HCT116 (cell line): ENCODE results near the gene CPNE4. TPM values are rescaled to one million over a fixed set of nuclear protein-coding genes. Genes with fewer than 3 reads are reported as not detected.

Experiments used
- ATAC-seq: fragments of 200-7000 bp; cut with Tn5 transposase; 2 replicates; pipeline ENCODE4 v1.9.1; 2020; ENCODE audit warnings: mild to moderate bottlenecking, moderate library complexity
- BruUV-seq: library from RNA; stranded (reverse); fragments of 400-500 nt; replicated peaks from 2 replicates; lab custom pipeline; 2021; lab: Mats Ljungman, UMichigan
- CTCF ChIA-PET: fragments of 300-600 bp; sonication (Branson Sonifier 250); formaldehyde crosslinking; loops from one replicate; lab custom pipeline; 2021; ENCODE audit warnings: antibody characterized with exemption; lab: Charles Lee
- POLR2A ChIA-PET: fragments of 300-600, 350-600 bp; sonication (Branson Sonifier 250); formaldehyde crosslinking; loops from one replicate; lab custom pipeline; 2021; ENCODE audit warnings: antibody characterized with exemption; lab: Charles Lee
- RAD21 ChIA-PET, 2 experiments: fragments of 300-600 bp; sonication (Branson Sonifier 250); formaldehyde crosslinking; loops; one replicate each; lab custom pipeline; 2023; ENCODE audit warnings: low total read pairs in 2 of 2; ENCODE audit not compliant: uncharacterized antibody in 2 of 2, unreplicated experiment in 2 of 2, low non-redundant PET in 1 of 2; lab: Charles Lee
- DNase-seq: peaks from one replicate; pipeline ENCODE4 v3.0.0-alpha.2; 2010; ENCODE audit warnings: low read depth, low spot score
- H2AFZ ChIP-seq: fragments of 200-600 bp; shearing (Covaris generic), sonication (generic); 2 replicates; pipeline ENCODE4 v1.6.1; 2017; ENCODE audit warnings: low read depth, mixed run types, mixed read lengths, antibody characterized with exemption, low read length; ENCODE audit not compliant: poor library complexity, severe bottlenecking
- H3K27ac ChIP-seq: 2 replicates; pipeline ENCODE4 v1.5.1; 2012; ENCODE audit warnings: low read depth, low read length
- H3K27me3 ChIP-seq: fragments of 200-600 bp; sonication (generic); 2 replicates; pipeline ENCODE4 v1.6.1; 2016; ENCODE audit warnings: mixed run types, low read length, mixed read lengths; ENCODE audit not compliant: insufficient read depth
- H3K36me3 ChIP-seq, 2 experiments: fragments of 200-500 bp in 1 of 2; fragments of 200-600 bp in 1 of 2; sonication (Bioruptor generic) in 1 of 2; sonication (generic) in 1 of 2; 2 replicates each; pipeline versions ENCODE4 v1.5.1 to v1.6.1; 2014 to 2016; ENCODE audit warnings: low read length in 2 of 2, inconsistent platforms in 1 of 2, mixed read lengths in 1 of 2, mixed run types in 1 of 2; ENCODE audit not compliant: insufficient read depth in 2 of 2, control insufficient read depth in 1 of 2
- H3K4me1 ChIP-seq, 2 experiments: fragments of 200-600 bp in 1 of 2; sonication (generic) in 1 of 2; 2 replicates each; pipeline versions ENCODE4 v1.5.1 to v1.6.1; 2012 to 2017; ENCODE audit warnings: low read length in 2 of 2, inconsistent platforms in 1 of 2, mild to moderate bottlenecking in 1 of 2, mixed read lengths in 1 of 2, mixed run types in 1 of 2, moderate library complexity in 1 of 2; ENCODE audit not compliant: insufficient read depth in 2 of 2, control insufficient read depth in 1 of 2
- H3K4me2 ChIP-seq: fragments of 200-600 bp; sonication (generic); 2 replicates; pipeline ENCODE4 v1.6.1; 2017; ENCODE audit warnings: mixed run types, low read length, mixed read lengths
- H3K4me3 ChIP-seq, 2 experiments: fragments of 200-600 bp in 1 of 2; sonication (generic) in 1 of 2; replicated peaks in 1 of 2; 2 replicates each; pipeline ENCODE4 v1.5.1; 2011 to 2016; ENCODE audit warnings: low read length in 2 of 2, control low read depth in 1 of 2, low read depth in 1 of 2, mild to moderate bottlenecking in 1 of 2, mixed read lengths in 1 of 2, mixed run types in 1 of 2
- H3K79me2 ChIP-seq: fragments of 200-600 bp; sonication (generic); 2 replicates; pipeline ENCODE4 v1.6.1; 2017; ENCODE audit warnings: mild to moderate bottlenecking, mixed run types, low read length, moderate library complexity, mixed read lengths; ENCODE audit not compliant: insufficient read depth
- H3K9ac ChIP-seq: fragments of 200-600 bp; sonication (generic); 2 replicates; pipeline ENCODE4 v1.6.1; 2016; ENCODE audit warnings: low read length, mixed read lengths
- H3K9me2 ChIP-seq: fragments of 200-600 bp; sonication (generic), shearing (Covaris generic); 2 replicates; pipeline ENCODE4 v1.6.1; 2017; ENCODE audit warnings: mixed run types, mild to moderate bottlenecking, moderate library complexity; ENCODE audit not compliant: insufficient read depth
- H3K9me3 ChIP-seq, 2 experiments: fragments of 200-500 bp in 1 of 2; fragments of 200-600 bp in 1 of 2; sonication (Bioruptor generic) in 1 of 2; sonication (generic) in 1 of 2; 2 replicates each; pipeline ENCODE4 v1.6.1; 2014 to 2017; ENCODE audit warnings: low read length in 2 of 2, mixed read lengths in 2 of 2, inconsistent platforms in 1 of 2, low read depth in 1 of 2, mild to moderate bottlenecking in 1 of 2, mixed run types in 1 of 2, moderate library complexity in 1 of 2; ENCODE audit not compliant: control insufficient read depth in 1 of 2, insufficient read depth in 1 of 2
- H4K20me1 ChIP-seq: fragments of 200-600 bp; sonication (generic), shearing (Covaris generic); 2 replicates; pipeline ENCODE4 v1.6.1; 2017; ENCODE audit warnings: mixed run types, mild to moderate bottlenecking, moderate library complexity; ENCODE audit not compliant: insufficient read depth
- CBX3 ChIP-seq: IDR thresholded peaks from 2 replicates; pipeline ENCODE4 v1.6.1; 2012; ENCODE audit warnings: low read depth
- CEBPB ChIP-seq: IDR thresholded peaks from 2 replicates; pipeline ENCODE4 v1.6.1; 2012; ENCODE audit warnings: low read depth
- EGR1 ChIP-seq: IDR thresholded peaks from 2 replicates; pipeline ENCODE4 v1.6.1; 2012; ENCODE audit warnings: low read depth
- ELF1 ChIP-seq: IDR thresholded peaks from 2 replicates; pipeline ENCODE4 v1.6.1; 2012; ENCODE audit warnings: low read depth, borderline replicate concordance
- EZH2 ChIP-seq: fragments of 200-600 bp; sonication (generic); IDR thresholded peaks from 2 replicates; pipeline ENCODE4 v1.6.1; 2017; ENCODE audit warnings: antibody characterized with exemption, mixed run types
- JUND ChIP-seq: IDR thresholded peaks from 2 replicates; pipeline ENCODE4 v1.6.1; 2012
- POLR2AphosphoS5 ChIP-seq: IDR thresholded peaks from 2 replicates; pipeline ENCODE4 v1.6.1; 2011; ENCODE audit warnings: mild to moderate bottlenecking, low read depth, low read length, moderate library complexity
- RAD21 ChIP-seq: IDR thresholded peaks from 2 replicates; pipeline ENCODE4 v1.6.1; 2012; ENCODE audit warnings: low read depth, mild to moderate bottlenecking
- SIN3A ChIP-seq: IDR thresholded peaks from 2 replicates; pipeline ENCODE4 v1.6.1; 2012; ENCODE audit warnings: low read depth
- SP1 ChIP-seq: IDR thresholded peaks from 2 replicates; pipeline ENCODE4 v1.6.1; 2012; ENCODE audit warnings: low read depth
- SRF ChIP-seq: IDR thresholded peaks from 2 replicates; pipeline ENCODE4 v1.6.1; 2012; ENCODE audit warnings: low read depth
- TCF7L2 ChIP-seq: IDR thresholded peaks from 2 replicates; pipeline ENCODE4 v1.7.0; 2011; ENCODE audit warnings: borderline replicate concordance, inconsistent platforms; ENCODE audit not compliant: insufficient read depth, insufficient read length; ENCODE audit errors: extremely low read depth
- YY1 ChIP-seq: IDR thresholded peaks from 2 replicates; pipeline ENCODE4 v1.6.1; 2011; ENCODE audit warnings: low read length, low read depth, moderate library complexity, mild to moderate bottlenecking; ENCODE audit not compliant: insufficient replicate concordance; ENCODE audit errors: extremely low read depth
- ZFX ChIP-seq: fragments of 450-650 bp; IDR thresholded peaks from 2 replicates; pipeline ENCODE4 v1.6.1; 2017
- ZNF274 ChIP-seq: fragments of 200-500 bp; sonication (Bioruptor generic); IDR thresholded peaks from 2 replicates; pipeline ENCODE4 v1.6.1; 2014; ENCODE audit warnings: mild to moderate bottlenecking, low read depth, low read length, inconsistent platforms
- intact Hi-C: fragments of 100-400 bp; cut with micrococcal nuclease; formaldehyde crosslinking; loops from 2 replicates; pipeline ENCODE4 v1.10.0; 2022
- total RNA-seq: library from RNA; stranded (reverse); gene quantifications from one replicate; pipeline ENCODE4 v1.2.1, GENCODE V29; 2021; ENCODE audit not compliant: unreplicated experiment
- TF ChIP-seq, protein P1 (sequence below): IDR thresholded peaks from 2 replicates; pipeline ENCODE4 v1.6.1; 2012
- TF ChIP-seq, protein P2 (sequence below): IDR thresholded peaks from 2 replicates; pipeline ENCODE4 v1.6.1; 2011; ENCODE audit warnings: mild to moderate bottlenecking, low read length, moderate library complexity; ENCODE audit not compliant: insufficient replicate concordance; ENCODE audit errors: extremely low read depth
- TF ChIP-seq, protein P3 (sequence below): IDR thresholded peaks from 2 replicates; pipeline ENCODE4 v1.6.1; 2012; ENCODE audit warnings: low read depth
- TF ChIP-seq, protein P4 (sequence below), 3 experiments: fragments of 200-600 bp in 1 of 3; sonication (generic) in 1 of 3; IDR thresholded peaks in 2 of 3; conservative IDR thresholded peaks in 1 of 3; 2 replicates each; pipeline ENCODE4 v1.5.1; 2012 to 2017; ENCODE audit warnings: low read depth in 2 of 3, low read length in 2 of 3, antibody characterized with exemption in 1 of 3, borderline replicate concordance in 1 of 3, control low read depth in 1 of 3, mild to moderate bottlenecking in 1 of 3, mixed read lengths in 1 of 3, mixed run types in 1 of 3, moderate library complexity in 1 of 3; ENCODE audit not compliant: insufficient read depth in 1 of 3
- TF ChIP-seq, protein P5 (sequence below): IDR thresholded peaks from 2 replicates; pipeline ENCODE4 v1.6.1; 2012

The CPNE4 gene
- total RNA-seq, 1 experiment from 2014 or later: not detected

DNA sequence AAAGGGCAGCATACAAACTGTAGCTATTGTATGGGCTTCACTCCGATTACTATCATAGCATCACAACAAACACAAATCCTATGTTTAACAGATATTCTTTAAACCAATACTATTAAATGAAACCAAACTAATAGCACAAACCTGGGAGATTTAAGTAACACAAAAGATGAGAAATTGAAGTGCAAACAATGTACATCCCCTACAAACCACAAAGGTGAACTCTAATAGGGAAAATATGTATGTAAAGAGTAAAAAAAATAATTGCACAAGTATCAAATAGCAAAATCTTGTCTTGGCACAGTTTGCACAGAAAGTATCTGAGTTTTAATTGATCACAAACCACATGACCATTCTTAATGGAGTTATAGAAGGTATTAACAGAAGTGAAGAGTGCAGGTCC is 138.5 kb downstream of the CPNE4 start:
- no TSS peak for BruUV-seq
- Histone ChIP-seq H3K27me3 (no peaks in the 10 kb centered on the region), H3K27ac (no peak overlapping the region), H3K79me2 (no peaks in the 10 kb centered on the region), H3K4me3 (no peak overlapping the region), H3K36me3 (no peaks in the 10 kb centered on the region), H3K4me2 (no peak overlapping the region), H3K9me2 (no peaks in the 10 kb centered on the region), H3K4me1 (no peaks in the 10 kb centered on the region), H2AFZ (no peak overlapping the region), H4K20me1 (no peaks in the 10 kb centered on the region), H3K9ac (no peak overlapping the region), H3K9me3 (no peaks in the 10 kb centered on the region)
- RAD21 ChIA-PET: no interaction called here
- POLR2A ChIA-PET: no interaction called here
- ATAC-seq: no peak
- no peak for DNase-seq
- intact Hi-C loops: no loop called here
- CTCF ChIA-PET: no interaction called here
- TF ChIP-seq TCF7L2 (no peak), CEBPB (no peak), ELF1 (no peak), ZFX (no peak), EZH2 (no peak), ZNF274 (no peak), CBX3 (no peak), SP1 (no peak), YY1 (no peak), RAD21 (no peak), EGR1 (no peak), SRF (no peak), JUND (no peak), SIN3A (no peak), POLR2AphosphoS5 (no peak)
- TF ChIP-seq, protein P1, sequence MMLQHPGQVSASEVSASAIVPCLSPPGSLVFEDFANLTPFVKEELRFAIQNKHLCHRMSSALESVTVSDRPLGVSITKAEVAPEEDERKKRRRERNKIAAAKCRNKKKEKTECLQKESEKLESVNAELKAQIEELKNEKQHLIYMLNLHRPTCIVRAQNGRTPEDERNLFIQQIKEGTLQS: no peak
- TF ChIP-seq, protein P2, sequence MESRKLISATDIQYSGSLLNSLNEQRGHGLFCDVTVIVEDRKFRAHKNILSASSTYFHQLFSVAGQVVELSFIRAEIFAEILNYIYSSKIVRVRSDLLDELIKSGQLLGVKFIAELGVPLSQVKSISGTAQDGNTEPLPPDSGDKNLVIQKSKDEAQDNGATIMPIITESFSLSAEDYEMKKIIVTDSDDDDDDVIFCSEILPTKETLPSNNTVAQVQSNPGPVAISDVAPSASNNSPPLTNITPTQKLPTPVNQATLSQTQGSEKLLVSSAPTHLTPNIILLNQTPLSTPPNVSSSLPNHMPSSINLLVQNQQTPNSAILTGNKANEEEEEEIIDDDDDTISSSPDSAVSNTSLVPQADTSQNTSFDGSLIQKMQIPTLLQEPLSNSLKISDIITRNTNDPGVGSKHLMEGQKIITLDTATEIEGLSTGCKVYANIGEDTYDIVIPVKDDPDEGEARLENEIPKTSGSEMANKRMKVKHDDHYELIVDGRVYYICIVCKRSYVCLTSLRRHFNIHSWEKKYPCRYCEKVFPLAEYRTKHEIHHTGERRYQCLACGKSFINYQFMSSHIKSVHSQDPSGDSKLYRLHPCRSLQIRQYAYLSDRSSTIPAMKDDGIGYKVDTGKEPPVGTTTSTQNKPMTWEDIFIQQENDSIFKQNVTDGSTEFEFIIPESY: no peak
- TF ChIP-seq, protein P3, sequence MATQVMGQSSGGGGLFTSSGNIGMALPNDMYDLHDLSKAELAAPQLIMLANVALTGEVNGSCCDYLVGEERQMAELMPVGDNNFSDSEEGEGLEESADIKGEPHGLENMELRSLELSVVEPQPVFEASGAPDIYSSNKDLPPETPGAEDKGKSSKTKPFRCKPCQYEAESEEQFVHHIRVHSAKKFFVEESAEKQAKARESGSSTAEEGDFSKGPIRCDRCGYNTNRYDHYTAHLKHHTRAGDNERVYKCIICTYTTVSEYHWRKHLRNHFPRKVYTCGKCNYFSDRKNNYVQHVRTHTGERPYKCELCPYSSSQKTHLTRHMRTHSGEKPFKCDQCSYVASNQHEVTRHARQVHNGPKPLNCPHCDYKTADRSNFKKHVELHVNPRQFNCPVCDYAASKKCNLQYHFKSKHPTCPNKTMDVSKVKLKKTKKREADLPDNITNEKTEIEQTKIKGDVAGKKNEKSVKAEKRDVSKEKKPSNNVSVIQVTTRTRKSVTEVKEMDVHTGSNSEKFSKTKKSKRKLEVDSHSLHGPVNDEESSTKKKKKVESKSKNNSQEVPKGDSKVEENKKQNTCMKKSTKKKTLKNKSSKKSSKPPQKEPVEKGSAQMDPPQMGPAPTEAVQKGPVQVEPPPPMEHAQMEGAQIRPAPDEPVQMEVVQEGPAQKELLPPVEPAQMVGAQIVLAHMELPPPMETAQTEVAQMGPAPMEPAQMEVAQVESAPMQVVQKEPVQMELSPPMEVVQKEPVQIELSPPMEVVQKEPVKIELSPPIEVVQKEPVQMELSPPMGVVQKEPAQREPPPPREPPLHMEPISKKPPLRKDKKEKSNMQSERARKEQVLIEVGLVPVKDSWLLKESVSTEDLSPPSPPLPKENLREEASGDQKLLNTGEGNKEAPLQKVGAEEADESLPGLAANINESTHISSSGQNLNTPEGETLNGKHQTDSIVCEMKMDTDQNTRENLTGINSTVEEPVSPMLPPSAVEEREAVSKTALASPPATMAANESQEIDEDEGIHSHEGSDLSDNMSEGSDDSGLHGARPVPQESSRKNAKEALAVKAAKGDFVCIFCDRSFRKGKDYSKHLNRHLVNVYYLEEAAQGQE: no peak
- TF ChIP-seq, protein P4, sequence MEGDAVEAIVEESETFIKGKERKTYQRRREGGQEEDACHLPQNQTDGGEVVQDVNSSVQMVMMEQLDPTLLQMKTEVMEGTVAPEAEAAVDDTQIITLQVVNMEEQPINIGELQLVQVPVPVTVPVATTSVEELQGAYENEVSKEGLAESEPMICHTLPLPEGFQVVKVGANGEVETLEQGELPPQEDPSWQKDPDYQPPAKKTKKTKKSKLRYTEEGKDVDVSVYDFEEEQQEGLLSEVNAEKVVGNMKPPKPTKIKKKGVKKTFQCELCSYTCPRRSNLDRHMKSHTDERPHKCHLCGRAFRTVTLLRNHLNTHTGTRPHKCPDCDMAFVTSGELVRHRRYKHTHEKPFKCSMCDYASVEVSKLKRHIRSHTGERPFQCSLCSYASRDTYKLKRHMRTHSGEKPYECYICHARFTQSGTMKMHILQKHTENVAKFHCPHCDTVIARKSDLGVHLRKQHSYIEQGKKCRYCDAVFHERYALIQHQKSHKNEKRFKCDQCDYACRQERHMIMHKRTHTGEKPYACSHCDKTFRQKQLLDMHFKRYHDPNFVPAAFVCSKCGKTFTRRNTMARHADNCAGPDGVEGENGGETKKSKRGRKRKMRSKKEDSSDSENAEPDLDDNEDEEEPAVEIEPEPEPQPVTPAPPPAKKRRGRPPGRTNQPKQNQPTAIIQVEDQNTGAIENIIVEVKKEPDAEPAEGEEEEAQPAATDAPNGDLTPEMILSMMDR (IDR thresholded peaks at IDR 0.05 in 2 of 3, conservative IDR thresholded peaks at IDR 0.05 in 1 of 3; ENCODE audit: borderline replicate concordance in 1 of 3, insufficient read depth in 1 of 3, low read depth in 2 of 3, low read length in 2 of 3): no peak
- TF ChIP-seq, protein P5, sequence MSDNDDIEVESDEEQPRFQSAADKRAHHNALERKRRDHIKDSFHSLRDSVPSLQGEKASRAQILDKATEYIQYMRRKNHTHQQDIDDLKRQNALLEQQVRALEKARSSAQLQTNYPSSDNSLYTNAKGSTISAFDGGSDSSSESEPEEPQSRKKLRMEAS: no peak
